HepG2 (cell line): ENCODE data around the gene MAP2K6. TPM values are rescaled to one million over a fixed set of nuclear protein-coding genes. Genes with fewer than 3 reads are reported as not detected.
A peak's percentile ranks its signal among the peaks of the same experiment; 100 is the strongest.

ENCODE experiments used
- ATAC-seq: fragments of 200-7000 bp; cut with Tn5 transposase; 3 replicates; pipeline ENCODE4 v1.9.1; 2020; ENCODE audit warnings: mild to moderate bottlenecking, moderate library complexity
- BruUV-seq: library from RNA; stranded (reverse); fragments of 400-500 nt; replicated peaks from 2 replicates; lab custom pipeline; 2021; lab: Mats Ljungman, UMichigan
- CTCF ChIA-PET: fragments of 300-600 bp; formaldehyde crosslinking; extraction: SDS; loops from one replicate; lab custom pipeline; 2021; ENCODE audit warnings: low total read pairs, inconsistent platforms, low intra/inter-chr PET ratio; lab: Yijun Ruan, JAX
- POLR2A ChIA-PET: fragments of 350-600 bp; sonication (Branson Sonifier 250); formaldehyde crosslinking; loops from one replicate; lab custom pipeline; 2020; ENCODE audit warnings: antibody characterized with exemption, inconsistent platforms; lab: Yijun Ruan, JAX
- DNase-seq: peaks from one replicate; pipeline ENCODE4 v3.0.0-alpha.2; 2015; ENCODE audit warnings: low spot score
- FAIRE-seq: peaks from 3 replicates; lab custom pipeline; 2011; peaks lifted over from hg19 to GRCh38; lab: Jason Lieb, UNC
- H2AFZ ChIP-seq: one replicate; pipeline ENCODE4 v1.6.1; 2011; ENCODE audit warnings: low read length, inconsistent platforms
- H3K27ac ChIP-seq: fragments of 300-600 bp; 3 replicates; pipeline ENCODE4 v1.8.0; 2011; ENCODE audit warnings: mixed run types, mild to moderate bottlenecking, mixed read lengths, low read length, inconsistent platforms; ENCODE audit not compliant: insufficient read depth; ENCODE audit errors: extremely low read length
- H3K27me3 ChIP-seq, 2 experiments: fragments of 200-600 bp in 1 of 2; 2 replicates in 1 of 2; 3 replicates in 1 of 2; pipeline versions ENCODE4 v1.6.0 to v1.8.0; 2011; ENCODE audit warnings: low read length in 2 of 2, mild to moderate bottlenecking in 2 of 2, moderate library complexity in 2 of 2, inconsistent platforms in 1 of 2; ENCODE audit not compliant: insufficient read depth in 2 of 2, control insufficient read depth in 1 of 2
- H3K36me3 ChIP-seq, 2 experiments: fragments of 200-600 bp in 1 of 2; replicated peaks in 1 of 2; 2 replicates in 1 of 2; 3 replicates in 1 of 2; pipeline versions ENCODE4 v1.5.1 to v1.8.0; 2011; ENCODE audit warnings: low read length in 2 of 2, inconsistent platforms in 1 of 2; ENCODE audit not compliant: insufficient read depth in 2 of 2, control insufficient read depth in 1 of 2
- H3K4me1 ChIP-seq: 2 replicates; pipeline ENCODE4 v1.5.1; 2012; ENCODE audit warnings: low read length, inconsistent platforms; ENCODE audit not compliant: insufficient read depth
- H3K4me2 ChIP-seq: 2 replicates; pipeline ENCODE4 v1.6.0; 2011; ENCODE audit warnings: low read depth, low read length, inconsistent platforms
- H3K4me3 ChIP-seq, 3 experiments: fragments of 200-600 bp in 1 of 3; sonication (generic), shearing (Covaris generic) in 1 of 3; replicated peaks in 1 of 3; 2 replicates each; pipeline ENCODE4 v1.5.1; 2011 to 2016; ENCODE audit warnings: low read length in 3 of 3, inconsistent platforms in 2 of 3, low read depth in 2 of 3, mild to moderate bottlenecking in 2 of 3, control low read depth in 1 of 3, mixed read lengths in 1 of 3; ENCODE audit not compliant: insufficient read depth in 1 of 3
- H3K79me2 ChIP-seq: one replicate; pipeline ENCODE4 v1.6.1; 2011; ENCODE audit warnings: low read length, inconsistent platforms; ENCODE audit not compliant: insufficient read depth
- H3K9ac ChIP-seq: 2 replicates; pipeline ENCODE4 v1.6.0; 2011; ENCODE audit warnings: mild to moderate bottlenecking, low read depth, low read length, inconsistent platforms; ENCODE audit not compliant: insufficient read depth
- H3K9me3 ChIP-seq: 2 replicates; pipeline ENCODE4 v1.5.1; 2012; ENCODE audit warnings: mild to moderate bottlenecking, low read length
- H4K20me1 ChIP-seq: 2 replicates; pipeline ENCODE4 v1.6.0; 2011; ENCODE audit warnings: inconsistent platforms, mild to moderate bottlenecking, low read length, moderate library complexity; ENCODE audit not compliant: insufficient read depth
- HNF4G ChIP-seq, 2 experiments: sonication (generic) in 1 of 2; formaldehyde crosslinking in 1 of 2; IDR thresholded peaks; 2 replicates each; pipeline versions ENCODE4 v1.4.0 to v1.6.1; 2011 to 2020; ENCODE audit warnings: borderline replicate concordance in 2 of 2, low read depth in 2 of 2, mild to moderate bottlenecking in 2 of 2, low read length in 1 of 2, missing genetic modification reagents in 1 of 2, moderate library complexity in 1 of 2
- HOXD1 ChIP-seq: sonication (generic); formaldehyde crosslinking; IDR thresholded peaks from 2 replicates; pipeline ENCODE4 v1.5.0; 2020; ENCODE audit warnings: missing genetic modification reagents
- ISL2 ChIP-seq: sonication (generic); formaldehyde crosslinking; IDR thresholded peaks from 2 replicates; pipeline ENCODE4 v1.5.0; 2020; ENCODE audit warnings: missing genetic modification reagents
- NFATC3 ChIP-seq: sonication (generic); formaldehyde crosslinking; IDR thresholded peaks from 2 replicates; pipeline ENCODE4 v1.5.1; 2020; ENCODE audit warnings: mild to moderate bottlenecking, missing genetic modification reagents
- TAF15 ChIP-seq: fragments of 200-400 bp; formaldehyde crosslinking; IDR thresholded peaks from one replicate; pipeline ENCODE4 v1.6.1; 2018; ENCODE audit warnings: mild to moderate bottlenecking, low read depth, low read length; ENCODE audit not compliant: poor library complexity, severe bottlenecking
- ZNF264 ChIP-seq: sonication (generic); formaldehyde crosslinking; IDR thresholded peaks from 2 replicates; pipeline ENCODE4 v1.4.0; 2020; ENCODE audit warnings: missing genetic modification reagents
- ZNF629 ChIP-seq: sonication (generic); formaldehyde crosslinking; conservative IDR thresholded peaks from 2 replicates; pipeline ENCODE4 v1.5.0; 2020; ENCODE audit warnings: missing genetic modification reagents
- WGBS: methylation state at CpG from one replicate; pipeline ENCODE4 v1.1.6; 2017; ENCODE audit warnings: low lambda C conversion rate; 5-methylcytosine and 5-hydroxymethylcytosine counted together
- in situ Hi-C: cut with HindIII; loops from 2 replicates; pipeline ENCODE4 v1.10.0; 2017; ENCODE audit warnings: low pct_unique_long_range_greater_than_20kb; ENCODE audit not compliant: extremely low pct_ligation_motif_present
- intact Hi-C: fragments of 100-400 bp; cut with micrococcal nuclease; formaldehyde crosslinking; loops from one replicate; pipeline ENCODE4 v1.10.0; 2022; ENCODE audit not compliant: unreplicated experiment
- polyA plus RNA-seq, 8 experiments: library from polyadenylated mRNA; depleted of rRNA in 3 of 8; stranded (reverse) in 7 of 8; unstranded in 1 of 8; fragments of >200 nt; fragmentation: Illumina TruSeq in 4 of 8; extraction: Trizol in 4 of 8; gene quantifications; 2 replicates each; pipeline versions ENCODE4 v1.2.1 to v1.2.3, GENCODE V29; 2011 to 2016; ENCODE audit warnings: low read depth in 4 of 8, missing spikeins in 1 of 8, mixed read lengths in 1 of 8; ENCODE audit not compliant: insufficient read depth in 1 of 8
- total RNA-seq, 5 experiments: library from RNA; depleted of rRNA; stranded (reverse); fragments of >200 nt; fragmentation: Illumina TruSeq; extraction: Trizol; gene quantifications; 2 replicates each; pipeline ENCODE4 v1.2.3, GENCODE V29; 2016; ENCODE audit warnings: low read depth in 1 of 5
- TF ChIP-seq, protein P1 (sequence below): sonication (generic); formaldehyde crosslinking; conservative IDR thresholded peaks from 2 replicates; pipeline ENCODE4 v1.4.0; 2020; ENCODE audit warnings: missing genetic modification reagents
- TF ChIP-seq, protein P2 (sequence below): sonication (generic); formaldehyde crosslinking; conservative IDR thresholded peaks from 2 replicates; pipeline ENCODE4 v1.8.0; 2022; ENCODE audit warnings: low read depth, missing genetic modification reagents
- TF ChIP-seq, protein P3 (sequence below): sonication (generic); formaldehyde crosslinking; IDR thresholded peaks from 2 replicates; pipeline ENCODE4 v1.4.0; 2020; ENCODE audit warnings: missing genetic modification reagents, borderline replicate concordance

Gene MAP2K6
- total and polyA plus RNA-seq, 2 of the 13 experiments (the other 11 are each of a cell fraction or from before 2014, with no cell fraction given) = 5.1 to 33.6 TPM

DNA sequence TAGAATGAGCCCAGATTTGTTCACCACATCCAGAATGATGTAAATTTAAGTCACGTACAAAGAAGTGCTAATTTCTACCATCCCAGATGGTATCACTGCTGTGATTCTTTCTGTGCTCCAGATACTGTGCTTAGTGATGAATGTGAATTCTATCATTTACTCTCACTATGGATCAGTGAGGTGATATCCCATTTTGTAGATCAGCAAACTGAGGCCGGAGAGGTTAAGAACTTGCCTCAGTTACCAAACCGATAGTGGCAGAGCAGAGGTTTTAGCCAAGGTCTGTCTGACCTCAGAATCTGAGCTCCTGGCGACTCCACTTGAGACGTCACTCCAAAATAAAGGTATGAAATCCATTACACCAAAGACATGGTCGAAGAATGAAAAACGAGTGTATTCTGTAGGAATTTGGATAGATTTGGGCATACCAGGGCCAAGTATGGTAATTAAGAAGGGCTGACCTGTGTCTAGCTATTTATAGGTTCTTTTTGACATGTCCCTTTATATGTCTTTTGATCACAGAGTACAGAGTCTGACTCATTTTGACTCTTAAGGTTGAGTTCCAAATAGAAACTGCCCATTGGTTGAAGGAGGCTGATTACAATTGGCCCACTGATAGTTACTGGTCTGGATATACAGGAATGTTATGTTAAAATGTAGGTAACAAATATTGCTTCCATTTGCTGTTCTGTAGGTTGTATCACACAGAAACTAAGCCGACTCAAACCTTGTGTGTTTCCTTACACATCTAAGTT lies 10.0 kb downstream of the MAP2K6 start:
- in situ Hi-C loops = no loop called here
- H3K27ac ChIP-seq = no peak overlapping the region
- H3K27me3 ChIP-seq = no peaks in the 10 kb centered on the region
- no peak for ATAC-seq
- TF ChIP-seq ZNF629 (peak; percentile 79), HNF4G (IDR thresholded peaks at IDR 0.05; ENCODE audit: borderline replicate concordance, low read depth, low read length) (no peak), HNF4G (CRISPR knock-in tag; IDR thresholded peaks at IDR 0.05; ENCODE audit: borderline replicate concordance, low read depth) (no peak)
- TF ChIP-seq, all 625 proteins: peak for 1
- no TSS peak for BruUV-seq
- H3K36me3 ChIP-seq = no peaks in the 10 kb centered on the region
- H3K79me2 ChIP-seq = no peaks in the 10 kb centered on the region
- ChIA-PET POLR2A (no interaction called here), CTCF (no interaction called here)
- no peaks in the 10 kb centered on the region for H3K4me1 ChIP-seq
- H3K9ac ChIP-seq = no peak overlapping the region
- H3K4me2 ChIP-seq = no peak overlapping the region
- no peak overlapping the region for H3K4me3 ChIP-seq
- FAIRE-seq (no peak), DNase-seq (no peak)
- intact Hi-C loops = no loop called here
- 90% methylated on average over 8 of the region's 8 CpGs for WGBS
- no peaks in the 10 kb centered on the region for H4K20me1 ChIP-seq
- H3K9me3 ChIP-seq = no peaks in the 10 kb centered on the region
- no peak overlapping the region for H2AFZ ChIP-seq

DNA sequence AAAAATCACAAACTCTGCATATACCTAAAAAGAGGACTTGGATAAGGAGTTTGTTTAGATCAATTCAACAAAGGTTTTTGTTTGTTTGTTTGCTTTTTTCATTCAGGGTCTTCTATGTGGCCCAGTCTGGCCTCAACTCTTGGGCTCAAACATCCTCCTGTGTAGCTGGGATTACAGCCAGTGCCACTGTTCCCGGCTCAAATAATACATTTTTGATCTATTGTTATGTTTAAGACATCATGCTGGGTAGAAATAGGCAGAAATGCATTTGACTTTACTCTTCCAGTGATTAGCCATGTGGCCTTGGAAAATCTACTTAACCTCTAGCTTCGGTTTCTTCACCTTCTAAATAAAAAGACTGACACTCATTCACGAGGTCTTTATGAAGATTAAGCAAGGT lies 11.5 kb downstream of the MAP2K6 start:
- Histone ChIP-seq H3K9ac (no peak overlapping the region), H3K9me3 (no peaks in the 10 kb centered on the region), H3K36me3 (no peaks in the 10 kb centered on the region), H3K4me3 (no peak overlapping the region), H2AFZ (no peak overlapping the region), H3K79me2 (no peaks in the 10 kb centered on the region), H3K27ac (no peak overlapping the region), H3K27me3 (no peaks in the 10 kb centered on the region), H3K4me1 (no peaks in the 10 kb centered on the region), H4K20me1 (no peaks in the 10 kb centered on the region), H3K4me2 (no peak overlapping the region)
- ChIA-PET POLR2A (no interaction called here), CTCF (no interaction called here)
- no TSS peak for BruUV-seq
- intact Hi-C loops = no loop called here
- DNase-seq = no peak
- no peak for ATAC-seq
- in situ Hi-C loops = no loop called here
- no peak for FAIRE-seq
- 81% methylated on average over 3 of the region's 3 CpGs for WGBS
- TF ChIP-seq, protein P1, sequence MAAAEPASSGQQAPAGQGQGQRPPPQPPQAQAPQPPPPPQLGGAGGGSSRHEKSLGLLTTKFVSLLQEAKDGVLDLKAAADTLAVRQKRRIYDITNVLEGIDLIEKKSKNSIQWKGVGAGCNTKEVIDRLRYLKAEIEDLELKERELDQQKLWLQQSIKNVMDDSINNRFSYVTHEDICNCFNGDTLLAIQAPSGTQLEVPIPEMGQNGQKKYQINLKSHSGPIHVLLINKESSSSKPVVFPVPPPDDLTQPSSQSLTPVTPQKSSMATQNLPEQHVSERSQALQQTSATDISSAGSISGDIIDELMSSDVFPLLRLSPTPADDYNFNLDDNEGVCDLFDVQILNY = no peak
- TF ChIP-seq, protein P2, sequence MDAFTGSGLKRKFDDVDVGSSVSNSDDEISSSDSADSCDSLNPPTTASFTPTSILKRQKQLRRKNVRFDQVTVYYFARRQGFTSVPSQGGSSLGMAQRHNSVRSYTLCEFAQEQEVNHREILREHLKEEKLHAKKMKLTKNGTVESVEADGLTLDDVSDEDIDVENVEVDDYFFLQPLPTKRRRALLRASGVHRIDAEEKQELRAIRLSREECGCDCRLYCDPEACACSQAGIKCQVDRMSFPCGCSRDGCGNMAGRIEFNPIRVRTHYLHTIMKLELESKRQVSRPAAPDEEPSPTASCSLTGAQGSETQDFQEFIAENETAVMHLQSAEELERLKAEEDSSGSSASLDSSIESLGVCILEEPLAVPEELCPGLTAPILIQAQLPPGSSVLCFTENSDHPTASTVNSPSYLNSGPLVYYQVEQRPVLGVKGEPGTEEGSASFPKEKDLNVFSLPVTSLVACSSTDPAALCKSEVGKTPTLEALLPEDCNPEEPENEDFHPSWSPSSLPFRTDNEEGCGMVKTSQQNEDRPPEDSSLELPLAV (CRISPR knock-in tag) = no peak
- no peak for TF ChIP-seq HOXD1 (CRISPR knock-in tag)
- no peak for TF ChIP-seq NFATC3
- no peak for TF ChIP-seq ISL2
- TF ChIP-seq, protein P3, sequence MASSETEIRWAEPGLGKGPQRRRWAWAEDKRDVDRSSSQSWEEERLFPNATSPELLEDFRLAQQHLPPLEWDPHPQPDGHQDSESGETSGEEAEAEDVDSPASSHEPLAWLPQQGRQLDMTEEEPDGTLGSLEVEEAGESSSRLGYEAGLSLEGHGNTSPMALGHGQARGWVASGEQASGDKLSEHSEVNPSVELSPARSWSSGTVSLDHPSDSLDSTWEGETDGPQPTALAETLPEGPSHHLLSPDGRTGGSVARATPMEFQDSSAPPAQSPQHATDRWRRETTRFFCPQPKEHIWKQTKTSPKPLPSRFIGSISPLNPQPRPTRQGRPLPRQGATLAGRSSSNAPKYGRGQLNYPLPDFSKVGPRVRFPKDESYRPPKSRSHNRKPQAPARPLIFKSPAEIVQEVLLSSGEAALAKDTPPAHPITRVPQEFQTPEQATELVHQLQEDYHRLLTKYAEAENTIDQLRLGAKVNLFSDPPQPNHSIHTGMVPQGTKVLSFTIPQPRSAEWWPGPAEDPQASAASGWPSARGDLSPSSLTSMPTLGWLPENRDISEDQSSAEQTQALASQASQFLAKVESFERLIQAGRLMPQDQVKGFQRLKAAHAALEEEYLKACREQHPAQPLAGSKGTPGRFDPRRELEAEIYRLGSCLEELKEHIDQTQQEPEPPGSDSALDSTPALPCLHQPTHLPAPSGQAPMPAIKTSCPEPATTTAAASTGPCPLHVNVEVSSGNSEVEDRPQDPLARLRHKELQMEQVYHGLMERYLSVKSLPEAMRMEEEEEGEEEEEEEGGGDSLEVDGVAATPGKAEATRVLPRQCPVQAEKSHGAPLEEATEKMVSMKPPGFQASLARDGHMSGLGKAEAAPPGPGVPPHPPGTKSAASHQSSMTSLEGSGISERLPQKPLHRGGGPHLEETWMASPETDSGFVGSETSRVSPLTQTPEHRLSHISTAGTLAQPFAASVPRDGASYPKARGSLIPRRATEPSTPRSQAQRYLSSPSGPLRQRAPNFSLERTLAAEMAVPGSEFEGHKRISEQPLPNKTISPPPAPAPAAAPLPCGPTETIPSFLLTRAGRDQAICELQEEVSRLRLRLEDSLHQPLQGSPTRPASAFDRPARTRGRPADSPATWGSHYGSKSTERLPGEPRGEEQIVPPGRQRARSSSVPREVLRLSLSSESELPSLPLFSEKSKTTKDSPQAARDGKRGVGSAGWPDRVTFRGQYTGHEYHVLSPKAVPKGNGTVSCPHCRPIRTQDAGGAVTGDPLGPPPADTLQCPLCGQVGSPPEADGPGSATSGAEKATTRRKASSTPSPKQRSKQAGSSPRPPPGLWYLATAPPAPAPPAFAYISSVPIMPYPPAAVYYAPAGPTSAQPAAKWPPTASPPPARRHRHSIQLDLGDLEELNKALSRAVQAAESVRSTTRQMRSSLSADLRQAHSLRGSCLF (CRISPR knock-in tag) = no peak
- no peak for TF ChIP-seq TAF15
- no peak for TF ChIP-seq ZNF264 (CRISPR knock-in tag)
